IPS-18c (cell line): ENCODE measurements around the gene RIPOR3.
"Not testable (repeated sequence)": the region's sequence is repeated elsewhere in the genome, so short reads cannot be mapped to it uniquely, and the experiment has no call there.

Experiments
- H3K4me3 ChIP-seq: 2 replicates; pipeline ENCODE4 v1.7.0; 2013; ENCODE audit warnings: low read depth, mild to moderate bottlenecking, low read length, moderate library complexity; ENCODE audit not compliant: insufficient read depth
- H3K9me3 ChIP-seq: one replicate; pipeline ENCODE4 v1.6.1; 2013; ENCODE audit warnings: mild to moderate bottlenecking, low read length, moderate library complexity; ENCODE audit not compliant: control insufficient read depth, insufficient read depth

Gene RIPOR3

DNA sequence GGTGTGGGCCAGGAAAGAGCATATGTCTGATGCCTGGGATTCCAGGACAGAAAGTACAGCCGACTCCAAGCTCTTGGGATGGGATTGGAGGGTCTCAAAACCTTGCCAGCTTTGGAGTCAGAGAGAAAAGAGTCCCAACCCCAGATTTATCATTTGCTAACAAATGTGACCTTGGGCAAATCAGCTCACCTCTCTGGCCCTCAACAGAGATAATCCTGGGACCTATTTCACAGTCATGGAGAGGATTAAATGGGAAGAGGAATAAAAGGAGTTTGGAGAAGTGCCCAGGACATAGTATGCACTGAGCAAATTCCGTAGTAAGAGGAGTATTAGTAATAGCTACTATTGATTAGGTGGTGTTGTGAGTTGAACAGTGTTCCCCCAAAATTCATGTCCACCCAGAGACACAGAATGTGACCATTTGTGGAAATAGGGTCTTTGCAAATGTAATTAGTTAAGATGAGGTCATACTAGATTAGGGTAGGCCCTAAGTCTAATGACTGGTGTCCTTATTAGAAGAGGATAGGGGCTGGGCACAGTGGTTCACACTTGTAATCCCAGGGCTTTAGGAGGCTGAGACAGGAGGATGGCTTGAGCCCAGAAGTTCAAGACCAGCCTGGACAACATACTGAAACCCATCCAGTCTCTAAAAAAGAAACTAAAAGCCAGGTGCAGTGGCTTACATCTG lies 17.1 kb downstream of the RIPOR3 start:
- Histone ChIP-seq H3K9me3 (no peaks in the 10 kb centered on the region), H3K4me3 (no peak overlapping the region)

- Histone ChIP-seq H3K4me3 (no peak overlapping the region), H3K9me3 (no peaks in the 10 kb centered on the region)
Measured at GRCh38 chr20:50673466-50674137, 17.7 kb downstream of the RIPOR3 start.

GRCh38 chr20:50673146-50673465 lies 18.2 kb downstream of the RIPOR3 start:
- no peak overlapping the region for H3K4me3 ChIP-seq
- no peaks in the 10 kb centered on the region for H3K9me3 ChIP-seq

DNA sequence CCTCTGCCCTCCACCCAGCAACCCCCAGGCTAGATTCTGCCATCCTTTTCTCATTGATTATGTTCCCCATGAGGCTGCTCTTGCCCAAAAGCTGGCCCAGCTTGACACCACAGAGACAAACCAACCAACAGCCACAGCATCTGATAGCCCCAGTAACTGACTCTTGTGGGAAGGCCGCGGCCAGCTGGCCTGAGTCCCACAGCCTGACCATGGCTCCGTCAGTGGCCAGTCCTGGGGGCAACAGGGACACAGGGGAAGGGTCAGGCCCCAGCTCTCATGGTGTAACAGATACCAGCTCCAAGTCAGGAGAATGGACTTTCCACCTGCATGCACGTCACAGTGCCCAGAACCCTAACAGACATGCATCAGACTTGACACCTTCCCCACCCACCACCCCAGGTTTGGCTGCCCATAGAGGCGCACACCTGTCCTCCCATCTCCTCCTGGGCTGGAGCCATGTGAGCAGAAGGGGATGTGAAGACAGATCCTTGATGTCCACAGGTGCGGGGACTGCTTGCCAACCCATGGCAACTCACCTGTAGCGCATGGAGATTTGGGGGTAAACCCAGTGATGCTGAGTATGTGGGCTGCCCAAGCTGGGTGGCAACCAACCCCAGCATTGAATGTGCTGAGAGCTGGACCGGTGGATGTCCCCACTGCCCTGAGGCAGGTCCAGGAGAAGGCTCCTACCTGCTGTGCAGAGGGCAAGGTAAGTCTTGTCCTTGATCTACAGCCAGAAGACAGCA lies 18.8 kb downstream of the RIPOR3 start:
- Histone ChIP-seq H3K9me3 (no peaks in the 10 kb centered on the region), H3K4me3 (no peak overlapping the region)

DNA sequence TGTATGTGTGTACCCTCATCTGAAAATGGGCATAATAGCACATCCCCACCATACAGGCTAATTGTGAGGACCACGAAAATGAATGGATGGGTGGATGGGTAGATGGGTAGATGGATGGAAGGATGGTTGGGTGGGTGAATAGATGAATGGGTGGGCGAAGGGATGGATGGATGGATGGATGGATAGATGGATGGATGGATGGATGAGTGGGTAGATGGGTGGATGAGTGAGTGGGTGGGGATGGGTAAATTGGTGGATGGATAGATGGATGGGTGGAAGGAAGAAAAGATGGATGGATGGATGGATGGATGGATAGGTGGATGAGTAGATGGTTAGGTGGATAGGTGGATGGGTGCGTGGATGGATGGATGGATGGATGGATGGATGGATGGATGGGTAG lies 19.7 kb downstream of the RIPOR3 start:
- Histone ChIP-seq H3K9me3 (no peaks in the 10 kb centered on the region), H3K4me3 (no peak overlapping the region)

DNA sequence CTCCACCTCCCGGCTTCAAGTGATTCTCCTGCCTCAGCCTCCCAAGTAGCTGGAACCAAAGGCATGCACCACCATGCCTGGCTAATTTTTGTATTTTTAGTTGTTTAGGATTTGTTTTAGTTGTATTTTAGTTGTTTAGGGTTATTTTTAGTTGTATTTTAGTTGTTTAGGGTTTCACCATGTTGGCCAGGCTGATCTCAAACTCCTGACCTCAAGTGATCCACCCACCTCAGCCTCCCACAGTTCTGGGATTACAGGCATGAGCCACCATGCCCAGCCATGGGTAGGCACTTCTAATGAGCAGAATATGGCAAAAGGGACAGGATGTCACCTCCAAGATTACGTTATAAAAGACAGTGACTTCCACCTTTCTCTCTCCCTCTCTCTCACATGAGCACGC lies 20.3 kb downstream of the RIPOR3 start:
- H3K9me3 ChIP-seq, H3K4me3 ChIP-seq: not testable (repeated sequence)

- H3K4me3 ChIP-seq = no peak overlapping the region
Measured at GRCh38 chr20:50670126-50670862, 21.0 kb downstream of the RIPOR3 start.

DNA sequence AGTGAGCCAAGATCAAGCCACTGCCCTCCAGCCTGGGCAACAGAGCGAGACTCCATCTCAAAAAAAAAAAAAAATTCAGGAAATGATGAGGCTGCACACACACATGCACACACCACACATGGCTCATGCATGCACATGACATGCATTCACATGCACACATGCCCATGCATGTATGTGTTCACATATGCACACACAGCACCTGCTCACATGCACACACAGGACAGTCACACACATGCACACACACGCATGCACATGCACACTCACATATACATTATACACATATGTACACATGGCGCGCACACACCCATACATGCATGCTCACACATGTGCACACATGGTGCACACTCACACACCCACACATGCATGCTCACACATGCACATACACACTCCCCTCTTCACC lies 22.5 kb downstream of the RIPOR3 start:
- H3K4me3 ChIP-seq = no peak overlapping the region
- H3K9me3 ChIP-seq = no peaks in the 10 kb centered on the region

More at GRCh38 chr20:50670126-50670862, 21.0 kb downstream of the RIPOR3 start:
- H3K9me3 ChIP-seq = no peaks in the 10 kb centered on the region

- Histone ChIP-seq H3K4me3 (no peak overlapping the region), H3K9me3 (no peaks in the 10 kb centered on the region)
Measured at GRCh38 chr20:50668326-50668725, 23.0 kb downstream of the RIPOR3 start.

- Histone ChIP-seq H3K4me3 (no peak overlapping the region), H3K9me3 (no peaks in the 10 kb centered on the region)
Measured at GRCh38 chr20:50666709-50667298, 24.5 kb downstream of the RIPOR3 start.

DNA sequence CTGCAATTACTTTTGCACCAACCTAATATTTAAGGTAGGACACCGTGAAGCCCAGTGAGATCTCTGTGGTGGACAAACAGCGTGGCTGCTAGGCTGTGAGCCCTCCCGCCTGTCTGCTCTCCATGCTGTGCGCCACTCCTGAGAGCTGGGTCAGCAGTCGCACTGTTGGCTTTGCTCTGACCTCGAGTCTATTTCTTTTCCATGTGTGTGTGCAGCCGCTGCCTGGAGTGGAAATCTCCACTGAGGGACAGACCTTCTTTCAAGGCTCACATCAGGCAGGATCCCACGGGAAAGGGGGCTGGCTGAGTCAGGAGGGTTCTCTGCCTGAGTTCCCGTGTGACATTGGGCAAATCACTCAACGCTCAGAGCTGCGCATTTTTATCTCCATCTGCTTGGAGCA lies 27.1 kb downstream of the RIPOR3 start:
- H3K9me3 ChIP-seq = no peaks in the 10 kb centered on the region
- H3K4me3 ChIP-seq = no peak overlapping the region

DNA sequence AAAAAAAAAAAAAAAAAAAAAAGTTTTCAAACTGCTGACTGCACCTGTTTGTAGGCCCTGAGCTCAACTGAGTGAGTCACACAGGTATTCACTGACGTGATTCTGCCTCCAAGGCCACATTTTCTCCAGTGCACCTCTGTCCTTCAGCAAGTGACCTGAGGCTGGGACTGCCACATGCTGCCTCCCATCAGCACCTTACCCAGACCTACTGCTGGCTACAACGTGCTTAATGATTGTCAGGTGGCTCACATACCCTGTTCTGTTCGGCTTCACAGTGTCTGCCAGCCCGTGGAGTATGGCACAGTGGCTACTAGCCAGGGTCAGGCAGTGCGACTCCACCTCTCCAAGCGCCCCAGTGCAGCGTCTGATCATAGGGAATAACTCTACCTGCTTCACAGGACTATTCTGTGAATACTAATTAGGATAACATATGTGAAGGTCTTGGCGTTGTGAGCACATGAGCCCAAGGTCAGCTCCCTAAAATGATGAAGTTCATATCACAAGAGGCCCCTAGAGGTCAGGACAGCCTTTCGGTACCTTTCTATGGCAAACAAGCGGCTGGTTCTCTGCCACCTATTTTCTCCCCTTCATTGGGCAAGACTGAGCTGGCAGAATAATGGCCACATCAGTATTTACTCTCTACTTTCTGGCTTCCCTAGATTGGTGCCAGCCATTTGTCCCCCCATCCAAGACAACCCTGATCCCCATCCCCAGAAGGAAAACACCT lies 28.1 kb downstream of the RIPOR3 start:
- Histone ChIP-seq H3K4me3 (no peak overlapping the region), H3K9me3 (no peaks in the 10 kb centered on the region)

- Histone ChIP-seq H3K9me3 (no peaks in the 10 kb centered on the region), H3K4me3 (no peak overlapping the region)
Measured at GRCh38 chr20:50659975-50660670, 31.2 kb downstream of the RIPOR3 start.

DNA sequence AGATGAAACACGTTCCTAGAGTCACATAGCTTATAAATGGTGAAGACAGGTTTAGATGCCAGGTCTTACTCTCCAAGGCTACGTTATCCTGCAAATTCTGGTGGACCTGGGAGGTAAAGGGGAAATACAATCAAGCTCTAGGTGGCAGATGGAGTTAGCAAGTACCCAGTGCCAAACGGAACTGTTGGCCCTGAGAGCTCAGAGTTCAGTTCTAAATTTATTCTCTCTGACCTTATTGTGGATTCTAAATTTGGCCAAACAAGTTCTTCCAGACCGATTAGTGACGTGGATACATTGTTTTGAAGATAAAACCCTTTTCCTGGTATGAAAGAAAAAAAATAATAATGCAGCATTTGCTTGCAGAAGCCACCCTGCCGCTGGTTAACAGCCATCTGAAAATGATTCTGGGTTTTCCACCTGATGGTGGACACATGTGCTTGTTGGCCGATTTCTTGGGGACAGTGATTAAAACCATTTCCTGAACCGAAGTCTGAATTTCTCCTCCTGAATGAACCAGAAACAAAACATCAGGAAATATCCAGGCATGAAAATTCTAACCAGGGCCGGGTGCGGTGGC lies 32.5 kb downstream of the RIPOR3 start:
- H3K4me3 ChIP-seq = no peak overlapping the region
- H3K9me3 ChIP-seq = no peaks in the 10 kb centered on the region

DNA sequence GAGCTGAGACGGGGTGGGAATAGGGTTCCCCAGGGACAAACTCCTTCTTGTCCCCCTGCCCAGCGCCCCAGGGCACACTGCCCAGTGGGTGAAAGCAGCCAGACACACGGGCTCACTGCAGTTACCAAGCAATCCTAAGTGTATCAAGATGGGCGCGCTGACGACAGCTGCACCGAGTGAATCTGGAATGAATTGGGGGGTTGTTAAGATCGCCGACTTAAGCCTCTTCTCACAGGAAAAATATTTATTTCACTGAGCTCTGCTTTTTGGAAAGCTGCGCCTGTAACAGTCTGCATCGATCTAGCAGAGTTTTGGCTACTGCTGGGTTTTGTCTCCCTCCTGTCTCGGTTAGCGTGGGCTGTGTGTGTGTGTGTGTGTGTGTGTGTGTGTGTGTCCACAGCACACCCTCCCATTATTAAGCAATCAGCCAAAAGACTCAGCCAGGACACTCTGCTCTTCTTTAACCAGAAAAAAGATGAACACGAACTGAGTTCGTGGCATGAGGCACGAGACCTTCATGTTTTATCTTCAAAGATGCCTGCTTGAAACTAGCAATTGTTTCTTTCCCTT lies 35.9 kb downstream of the RIPOR3 start:
- H3K4me3 ChIP-seq = no peak overlapping the region
- H3K9me3 ChIP-seq = no peaks in the 10 kb centered on the region

DNA sequence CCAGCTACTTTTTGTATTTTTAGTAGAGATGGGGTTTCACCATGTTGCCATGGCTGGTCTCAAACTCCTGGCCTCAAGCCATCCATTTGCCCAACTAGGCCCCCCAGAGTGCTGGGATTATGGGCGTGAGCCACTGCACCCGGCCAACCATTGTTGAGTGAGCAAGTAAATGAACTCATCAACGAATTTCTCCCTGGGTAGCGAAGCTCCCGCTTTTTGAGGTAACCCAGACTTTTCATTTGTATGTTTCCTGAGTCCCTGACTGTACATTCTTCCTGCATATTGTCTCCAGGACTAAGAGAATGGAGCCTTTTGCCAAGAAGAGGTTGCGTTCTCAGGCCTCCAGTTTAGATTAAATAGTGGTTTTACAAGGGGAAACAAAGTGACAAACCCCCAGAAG lies 36.4 kb downstream of the RIPOR3 start:
- Histone ChIP-seq H3K4me3 (no peak overlapping the region), H3K9me3 (no peaks in the 10 kb centered on the region)
